GM13977 (cell line): ENCODE results near the gene MTFP1.

Experiments
- DNase-seq: peaks from one replicate; pipeline ENCODE4 v3.0.0; 2012; ENCODE audit warnings: low spot score
- in situ Hi-C: fragments of 300-500 bp; cut with MboI; formaldehyde crosslinking; loops from one replicate; pipeline ENCODE4 v1.12.0; 2022; ENCODE audit warnings: low sequenced_read_pairs, low pct_unique_long_range_greater_than_20kb, mixed read lengths, inconsistent platforms; ENCODE audit not compliant: unreplicated experiment
- TF ChIP-seq, protein P1 (sequence below): IDR thresholded peaks from 2 replicates; pipeline ENCODE4 v1.5.1; 2012; ENCODE audit warnings: mild to moderate bottlenecking, control low read depth; ENCODE audit not compliant: insufficient read depth; ENCODE audit errors: extremely low read depth, missing control alignments

Gene MTFP1

DNA sequence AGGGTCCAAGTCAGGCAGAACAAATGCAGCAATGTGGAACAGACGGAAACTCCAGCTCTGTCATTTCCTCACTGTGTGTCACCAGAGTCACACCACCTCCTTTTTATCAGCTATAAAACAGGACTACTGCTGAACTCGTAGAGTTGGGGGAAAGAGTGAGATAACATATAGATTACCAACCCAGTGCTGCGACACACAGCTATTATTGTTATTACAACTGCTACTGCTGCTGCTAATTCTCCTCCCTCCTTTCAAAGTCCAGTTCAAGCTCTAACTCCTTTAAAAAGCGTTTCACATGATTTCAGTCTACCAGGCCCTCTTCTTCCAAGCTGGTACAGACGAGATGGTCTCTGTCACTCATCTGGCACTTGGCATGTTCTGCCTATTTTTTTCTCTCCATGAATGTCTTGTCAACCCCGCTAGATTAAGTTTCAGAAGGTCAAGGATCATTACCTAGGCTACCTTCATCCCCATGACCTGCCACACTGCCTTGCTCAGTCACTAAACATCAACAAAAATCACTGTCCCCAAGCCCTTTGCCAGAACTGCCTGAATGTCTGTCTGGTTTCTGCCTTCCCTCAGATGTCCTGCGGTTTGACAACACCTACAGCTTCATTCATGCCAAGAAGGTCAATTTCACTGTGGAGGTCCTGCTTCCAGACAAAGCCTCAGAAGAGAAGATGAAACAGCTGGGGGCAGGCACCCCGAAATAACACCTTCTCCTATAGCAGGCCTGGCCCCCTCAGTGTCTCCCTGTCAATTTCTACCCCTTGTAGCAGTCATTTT, 3.7 kb upstream of the MTFP1 start:
- TF ChIP-seq, protein P1, sequence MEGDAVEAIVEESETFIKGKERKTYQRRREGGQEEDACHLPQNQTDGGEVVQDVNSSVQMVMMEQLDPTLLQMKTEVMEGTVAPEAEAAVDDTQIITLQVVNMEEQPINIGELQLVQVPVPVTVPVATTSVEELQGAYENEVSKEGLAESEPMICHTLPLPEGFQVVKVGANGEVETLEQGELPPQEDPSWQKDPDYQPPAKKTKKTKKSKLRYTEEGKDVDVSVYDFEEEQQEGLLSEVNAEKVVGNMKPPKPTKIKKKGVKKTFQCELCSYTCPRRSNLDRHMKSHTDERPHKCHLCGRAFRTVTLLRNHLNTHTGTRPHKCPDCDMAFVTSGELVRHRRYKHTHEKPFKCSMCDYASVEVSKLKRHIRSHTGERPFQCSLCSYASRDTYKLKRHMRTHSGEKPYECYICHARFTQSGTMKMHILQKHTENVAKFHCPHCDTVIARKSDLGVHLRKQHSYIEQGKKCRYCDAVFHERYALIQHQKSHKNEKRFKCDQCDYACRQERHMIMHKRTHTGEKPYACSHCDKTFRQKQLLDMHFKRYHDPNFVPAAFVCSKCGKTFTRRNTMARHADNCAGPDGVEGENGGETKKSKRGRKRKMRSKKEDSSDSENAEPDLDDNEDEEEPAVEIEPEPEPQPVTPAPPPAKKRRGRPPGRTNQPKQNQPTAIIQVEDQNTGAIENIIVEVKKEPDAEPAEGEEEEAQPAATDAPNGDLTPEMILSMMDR: no peak
- in situ Hi-C loops: no loop called here
- no peak for DNase-seq

DNA sequence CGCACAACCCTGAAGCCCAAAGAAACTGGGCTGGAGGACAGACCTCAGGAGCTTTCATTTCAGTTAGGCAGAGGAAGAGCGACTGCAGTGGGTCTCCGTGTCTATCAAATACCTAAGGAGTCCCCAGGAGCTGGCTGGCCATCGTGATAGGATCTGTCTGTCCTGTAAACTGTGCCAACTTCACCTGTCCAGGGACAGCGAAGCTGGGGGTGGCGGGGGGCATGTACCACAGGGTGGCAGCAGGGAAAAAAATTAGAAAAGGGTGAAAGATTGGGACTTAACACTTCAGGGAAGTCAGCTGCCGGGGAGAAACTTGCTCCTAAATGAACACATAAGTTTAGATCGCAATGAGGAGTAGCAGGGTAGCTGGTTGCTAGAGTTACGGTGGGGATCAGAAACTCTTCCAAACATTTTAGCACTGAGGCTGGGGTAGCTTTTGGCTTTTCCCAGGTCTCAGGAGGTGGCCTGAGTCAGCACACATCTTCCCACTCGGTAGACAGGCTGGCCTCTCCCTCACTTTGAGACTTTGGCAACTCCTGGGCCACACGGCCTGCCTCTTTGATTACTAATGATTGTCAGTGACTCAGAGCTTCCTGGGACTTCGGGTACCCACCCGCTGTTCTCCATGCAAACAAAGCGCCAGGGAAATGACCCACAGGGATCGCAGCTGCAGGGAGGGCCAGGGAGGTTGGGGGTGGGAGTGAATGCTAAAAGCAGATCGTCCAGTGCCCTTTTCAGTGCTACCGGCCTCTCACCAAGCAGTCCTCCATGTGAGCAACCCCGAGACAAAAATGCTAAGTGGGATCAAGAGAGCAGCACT, 2.9 kb upstream of the MTFP1 start:
- in situ Hi-C loops: no loop called here
- DNase-seq: no peak
- TF ChIP-seq, protein P1: no peak

DNA sequence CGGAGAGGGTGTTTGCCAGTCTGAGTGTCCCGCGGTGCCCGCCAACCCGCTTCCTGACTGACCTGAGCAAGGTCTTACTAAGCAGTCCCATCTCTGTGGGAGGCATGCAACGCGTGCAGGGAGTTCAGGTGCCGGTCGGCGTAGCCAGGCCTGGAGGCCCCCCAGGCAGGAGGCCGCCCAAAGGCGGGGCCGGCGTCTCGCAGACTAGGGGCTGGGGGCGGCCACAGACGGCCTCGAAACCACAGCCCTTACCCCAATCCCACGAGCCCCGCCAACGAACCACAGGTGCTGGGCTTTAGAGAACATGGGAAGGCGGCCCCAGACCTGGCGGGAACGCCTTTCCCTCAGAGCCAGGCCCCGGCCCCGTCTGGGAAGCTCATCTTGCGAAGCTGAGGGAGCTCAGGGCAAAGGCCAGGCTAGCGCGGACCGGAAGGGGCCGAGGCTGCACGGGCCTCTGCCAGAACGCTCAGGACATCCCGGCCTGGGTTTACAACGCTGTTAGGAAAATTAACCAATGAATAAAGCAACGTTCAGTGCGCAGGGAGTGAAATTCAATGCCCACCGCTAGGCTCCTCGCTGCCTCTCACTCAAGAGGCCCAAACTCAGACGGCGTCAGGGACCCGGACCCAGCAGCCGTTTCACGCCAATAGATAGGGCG, 2.1 kb upstream of the MTFP1 start:
- TF ChIP-seq, protein P1: no peak
- in situ Hi-C loops: no loop called here
- no peak for DNase-seq

DNA sequence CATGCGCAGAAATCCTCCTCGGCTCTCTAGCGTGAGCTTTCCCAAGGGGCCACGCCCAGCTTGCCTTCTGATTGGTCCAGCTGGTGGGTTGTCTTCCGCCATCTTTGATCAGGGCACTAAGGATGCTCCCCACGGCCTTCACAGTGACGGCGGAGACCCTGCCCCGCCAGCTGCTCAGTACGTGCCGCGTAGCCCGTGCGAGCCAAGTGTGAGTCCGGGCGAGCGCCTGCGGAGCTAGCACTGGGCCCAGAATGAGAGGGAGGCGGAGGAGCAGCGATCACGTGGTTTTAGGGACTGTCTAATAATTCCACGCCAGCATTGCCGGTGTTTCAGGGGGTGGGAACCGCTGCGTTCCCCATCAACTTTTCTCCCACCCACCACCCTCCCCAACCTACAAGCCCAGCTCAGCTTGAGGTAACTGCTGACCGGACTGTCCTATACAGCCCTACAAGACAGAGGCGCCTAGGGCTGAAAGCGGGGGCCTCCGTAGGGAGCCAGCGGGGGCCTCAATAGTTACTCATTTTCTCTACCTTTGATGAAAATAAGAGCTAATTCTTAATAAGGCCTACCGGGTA, 1.5 kb upstream of the MTFP1 start:
- in situ Hi-C loops: no loop called here
- TF ChIP-seq, protein P1: no peak

DNA sequence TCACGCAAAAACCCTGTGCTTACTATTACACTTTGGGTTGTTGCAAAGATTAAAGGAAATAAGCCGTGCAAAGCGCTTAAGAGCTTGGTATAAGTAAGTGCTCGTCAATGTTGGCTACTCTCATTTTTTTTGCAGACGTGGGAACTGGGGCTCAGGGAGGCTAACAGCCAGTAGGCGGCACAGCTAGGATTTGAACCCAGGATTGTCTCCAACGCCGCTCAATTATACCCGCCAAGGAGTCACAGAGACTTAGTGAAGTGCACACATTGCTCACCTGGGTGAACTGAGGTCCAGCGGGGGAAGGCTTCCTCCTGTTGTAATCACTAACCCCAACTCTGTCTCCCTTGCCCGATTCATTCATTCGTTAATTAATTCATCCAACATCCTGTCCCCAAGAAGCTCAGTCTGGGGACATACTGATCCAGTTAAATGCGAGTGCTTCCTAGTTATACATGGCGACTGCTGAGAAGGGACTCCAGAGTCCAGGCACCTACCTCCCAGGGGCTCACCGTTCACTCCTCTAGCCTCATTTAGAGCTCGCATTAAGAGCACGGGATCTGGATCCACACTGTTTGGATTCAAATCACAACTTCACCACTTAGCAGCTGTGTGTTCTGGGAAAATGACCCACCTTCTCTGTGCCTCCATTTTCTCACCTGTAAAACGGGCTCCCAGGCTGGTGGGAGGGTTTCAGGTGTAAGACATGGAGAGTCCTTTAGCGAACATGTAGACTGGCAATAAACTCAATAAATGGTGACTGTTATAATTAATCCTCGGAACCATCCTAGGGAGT, 838 bp upstream of the MTFP1 start:
- DNase-seq: no peak
- TF ChIP-seq, protein P1: no peak
- in situ Hi-C loops: no loop called here

More for the DNA sequence above, 1.5 kb upstream of the MTFP1 start:
- DNase-seq: peak; percentile 98

DNA sequence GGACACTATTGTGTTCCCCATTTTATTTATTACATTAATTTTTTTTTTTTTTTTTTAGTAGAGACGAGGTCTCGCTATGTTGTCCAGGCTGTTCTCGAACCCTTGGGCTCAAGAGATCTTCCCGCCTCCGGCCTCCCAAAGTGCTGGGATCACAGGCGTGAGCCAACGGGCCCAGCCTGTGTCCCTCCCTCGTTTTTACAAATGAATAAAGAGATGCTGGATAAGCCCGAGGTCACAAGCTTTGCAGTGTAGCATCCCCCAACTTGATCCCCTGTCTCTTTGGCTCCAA, 297 bp upstream of the MTFP1 start:
- TF ChIP-seq, protein P1: no peak
- in situ Hi-C loops: no loop called here
- DNase-seq: no peak
